ENCODE data around the gene ABCC10.

DNA sequence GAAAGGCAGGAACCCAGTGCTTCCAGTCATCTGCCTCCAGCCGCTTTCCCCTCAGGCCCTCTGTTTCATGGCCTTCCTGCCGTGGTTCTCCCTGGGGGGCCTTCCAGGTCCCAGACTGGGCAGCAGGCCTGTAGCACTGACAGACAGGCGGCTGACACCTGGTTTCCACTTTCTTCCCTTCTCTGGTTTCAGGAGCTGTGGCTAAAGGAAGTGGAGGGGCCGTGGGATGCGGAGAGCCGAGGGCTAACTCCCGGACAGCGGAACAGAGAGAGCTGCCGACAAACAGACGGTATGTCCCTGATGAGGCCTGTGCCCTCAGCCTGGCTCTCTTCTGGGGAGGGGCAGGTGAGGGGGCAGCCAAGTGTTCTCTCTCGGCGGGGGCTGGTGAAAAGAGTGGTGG, 70.3 kb downstream of the ABCC10 start:
- TF ChIP-seq, protein P1, sequence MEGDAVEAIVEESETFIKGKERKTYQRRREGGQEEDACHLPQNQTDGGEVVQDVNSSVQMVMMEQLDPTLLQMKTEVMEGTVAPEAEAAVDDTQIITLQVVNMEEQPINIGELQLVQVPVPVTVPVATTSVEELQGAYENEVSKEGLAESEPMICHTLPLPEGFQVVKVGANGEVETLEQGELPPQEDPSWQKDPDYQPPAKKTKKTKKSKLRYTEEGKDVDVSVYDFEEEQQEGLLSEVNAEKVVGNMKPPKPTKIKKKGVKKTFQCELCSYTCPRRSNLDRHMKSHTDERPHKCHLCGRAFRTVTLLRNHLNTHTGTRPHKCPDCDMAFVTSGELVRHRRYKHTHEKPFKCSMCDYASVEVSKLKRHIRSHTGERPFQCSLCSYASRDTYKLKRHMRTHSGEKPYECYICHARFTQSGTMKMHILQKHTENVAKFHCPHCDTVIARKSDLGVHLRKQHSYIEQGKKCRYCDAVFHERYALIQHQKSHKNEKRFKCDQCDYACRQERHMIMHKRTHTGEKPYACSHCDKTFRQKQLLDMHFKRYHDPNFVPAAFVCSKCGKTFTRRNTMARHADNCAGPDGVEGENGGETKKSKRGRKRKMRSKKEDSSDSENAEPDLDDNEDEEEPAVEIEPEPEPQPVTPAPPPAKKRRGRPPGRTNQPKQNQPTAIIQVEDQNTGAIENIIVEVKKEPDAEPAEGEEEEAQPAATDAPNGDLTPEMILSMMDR (IDR thresholded peaks at IDR 0.05), result no peak
- TF ChIP-seq POLR2A (IDR thresholded peaks at IDR 0.05), result no peak
